ENCODE measurements around the gene STAMBP. TPM values are rescaled to one million over a fixed set of nuclear protein-coding genes. Genes with fewer than 3 reads are reported as not detected.

The STAMBP gene
- 35.5 and 37.7 TPM in 2 replicates for total RNA-seq

DNA sequence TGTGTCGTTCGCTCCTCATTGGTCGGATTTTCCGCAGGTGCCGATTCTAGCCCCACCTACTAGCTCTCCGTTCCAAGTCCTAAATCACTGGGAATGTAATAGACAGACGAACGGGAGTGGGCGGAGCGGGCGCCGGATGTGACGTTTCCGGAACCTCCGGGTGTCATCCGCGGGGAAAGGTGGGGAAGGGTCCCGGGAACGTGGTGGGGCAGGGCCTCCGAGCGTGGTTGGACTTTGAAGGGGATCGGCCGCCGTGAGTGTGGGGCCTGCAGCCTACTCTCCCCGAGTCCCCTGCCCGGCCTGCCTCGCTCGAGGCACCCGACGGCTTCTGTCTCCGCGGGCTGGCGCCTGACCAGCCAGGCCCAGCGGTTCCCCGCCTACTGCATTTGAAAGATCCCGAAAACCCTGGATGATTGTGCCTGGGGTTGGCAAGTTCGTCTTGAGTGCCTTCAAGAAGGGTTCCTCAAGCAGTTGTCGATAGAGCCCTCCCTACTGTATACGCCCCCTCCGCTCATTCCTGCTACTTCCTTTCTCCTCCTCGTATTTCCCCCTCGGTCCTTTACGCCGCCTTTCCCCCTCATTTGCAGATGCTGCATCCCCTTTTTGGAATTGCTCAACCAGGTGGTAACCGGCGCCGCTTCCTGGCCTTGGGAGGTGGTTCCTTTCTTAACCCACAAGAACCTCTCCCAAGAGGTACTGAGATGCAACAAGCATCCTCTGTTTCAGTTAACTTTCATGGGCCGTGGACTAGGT lies at the start of gene STAMBP:
Gene STAMBP, plus strand, starts transcription at position 144 of the 753 bp plus-strand sequence. CDS start 1,896 bp downstream, outside the sequence.

DNA sequence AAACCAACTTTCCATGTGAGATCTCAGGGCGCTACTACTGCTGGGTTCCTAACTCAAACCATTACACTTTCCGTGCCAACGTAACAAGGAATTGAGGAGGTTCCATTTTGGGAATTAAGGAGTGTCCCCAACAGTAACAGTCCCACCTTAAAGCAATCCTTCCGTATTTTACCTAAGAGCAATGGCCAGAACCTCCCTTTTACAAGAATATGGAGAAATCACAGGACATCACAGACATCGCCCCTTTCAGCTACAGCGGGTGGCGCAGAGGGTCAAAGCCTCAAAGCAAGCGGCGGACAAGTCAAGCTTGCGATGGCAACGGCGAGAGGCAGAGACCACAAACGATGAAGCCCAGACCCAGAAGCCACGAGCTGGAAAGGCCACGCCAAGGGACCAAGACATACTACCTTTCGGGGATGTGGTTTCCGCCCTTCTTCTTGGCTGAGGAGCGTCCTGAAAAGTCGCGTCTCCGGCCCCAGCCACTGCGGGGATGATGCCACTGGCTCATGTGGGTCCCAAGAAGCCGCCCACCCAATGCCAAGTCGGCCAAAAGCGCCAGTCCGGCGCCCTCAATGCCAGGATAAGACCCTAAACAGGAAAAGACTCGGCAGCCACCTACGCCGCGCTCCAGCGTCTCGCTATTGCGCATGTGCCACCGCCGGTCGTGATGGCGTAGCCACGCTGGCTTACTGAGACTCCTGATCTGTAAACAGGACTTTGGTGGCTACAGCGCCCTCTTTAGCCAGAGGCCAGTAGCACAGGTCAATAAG lies 49.1 kb upstream of the STAMBP start, which contains the start of gene DUSP11:
Gene DUSP11, minus strand, starts transcription at position 637 of the 770 bp plus-strand sequence. Its CDS starts 129 bp downstream, at position 508.

DNA sequence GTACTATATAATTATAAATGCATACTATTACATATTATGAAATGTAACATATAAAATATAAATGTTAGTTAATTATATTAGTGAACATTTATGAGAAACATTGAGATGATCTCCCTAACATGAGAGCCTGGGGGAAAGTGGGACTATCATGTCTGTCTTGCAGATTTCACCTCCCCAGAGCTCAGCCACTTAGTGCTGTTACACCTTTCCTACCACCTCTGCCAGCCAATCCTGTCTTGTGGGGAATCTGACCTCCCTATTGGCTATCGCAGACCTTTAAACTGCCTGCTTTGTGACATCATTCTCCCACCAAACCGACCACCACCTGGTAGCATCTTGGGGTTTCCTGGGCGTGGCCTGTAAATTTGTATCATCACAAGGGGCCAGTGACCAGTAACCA lies 44.9 kb upstream of the STAMBP start, which contains the start of gene C2orf78:
Gene C2orf78, plus strand, starts transcription at position 301 of the 400 bp plus-strand sequence. CDS start 127 bp downstream, outside the sequence.

DNA sequence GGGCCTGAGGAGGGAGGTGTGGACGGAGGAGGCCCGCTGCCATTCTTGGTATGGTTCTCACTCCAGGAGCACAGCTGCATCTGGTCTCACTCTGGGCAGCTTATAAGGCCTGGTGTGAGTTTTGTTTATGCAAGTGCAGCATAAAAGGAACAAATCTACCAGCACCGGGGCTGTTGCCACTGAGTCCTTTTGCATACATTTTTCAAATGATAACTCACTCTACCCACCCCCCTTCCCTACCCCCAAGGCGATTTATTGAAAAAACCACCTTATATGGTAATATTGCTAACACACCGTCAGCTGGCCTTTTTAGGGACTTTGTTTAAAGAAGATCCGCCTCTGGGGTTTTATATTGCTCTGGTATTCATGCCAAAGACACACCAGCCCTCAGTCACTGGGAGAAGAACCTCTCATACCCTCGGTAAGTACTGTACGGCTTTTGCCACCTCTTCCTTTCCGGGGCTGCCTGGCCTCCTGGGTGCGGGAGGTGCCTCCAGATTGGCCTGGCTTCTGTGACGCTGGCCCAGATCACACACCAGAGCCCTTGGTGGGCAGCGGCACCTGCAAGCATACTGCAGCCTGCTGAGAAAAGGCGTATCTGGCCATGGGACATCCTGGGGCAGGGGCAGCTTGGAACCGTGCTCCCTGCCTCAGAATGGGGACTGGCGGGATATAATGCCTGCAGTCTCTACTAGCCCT lies 64.0 kb downstream of the STAMBP start, which contains the start of gene ACTG2:
Gene ACTG2, plus strand, starts transcription at position 378 of the 699 bp plus-strand sequence. CDS start 8,304 bp downstream, outside the sequence.

Other genes starting within 250 kb of the STAMBP start
- not detected in 2 replicates for gene NAT8, start 186.5 kb upstream of the STAMBP start, total RNA-seq
- gene TPRKB, start 91.6 kb upstream of the STAMBP start, total RNA-seq = 38.3 and 47.6 TPM in 2 replicates
- gene DUSP11, start 48.9 kb upstream of the STAMBP start, total RNA-seq = 41.8 and 52.3 TPM in 2 replicates
- not detected in 2 replicates for gene C2orf78, start 44.8 kb upstream of the STAMBP start, total RNA-seq
- 8.6 and 12.4 TPM in 2 replicates for gene ACTG2, start 64.0 kb downstream of the STAMBP start, total RNA-seq
- gene DGUOK, start 97.9 kb downstream of the STAMBP start, total RNA-seq = 105 and 107 TPM in 2 replicates
- gene TET3, start 155.9 kb downstream of the STAMBP start, total RNA-seq = 1.6 and 2.0 TPM in 2 replicates

Data from myometrial cell (primary cell).